ENCODE measurements around the gene TNN. TPM values are rescaled to one million over a fixed set of nuclear protein-coding genes. Genes with fewer than 3 reads are reported as not detected.

Gene TNN
- total and polyA plus RNA-seq, 10 of the 15 experiments (the other 5 are each of a cell fraction or from before 2014, with no cell fraction given): 0.05 to 0.17 (median 0.11) TPM

DNA sequence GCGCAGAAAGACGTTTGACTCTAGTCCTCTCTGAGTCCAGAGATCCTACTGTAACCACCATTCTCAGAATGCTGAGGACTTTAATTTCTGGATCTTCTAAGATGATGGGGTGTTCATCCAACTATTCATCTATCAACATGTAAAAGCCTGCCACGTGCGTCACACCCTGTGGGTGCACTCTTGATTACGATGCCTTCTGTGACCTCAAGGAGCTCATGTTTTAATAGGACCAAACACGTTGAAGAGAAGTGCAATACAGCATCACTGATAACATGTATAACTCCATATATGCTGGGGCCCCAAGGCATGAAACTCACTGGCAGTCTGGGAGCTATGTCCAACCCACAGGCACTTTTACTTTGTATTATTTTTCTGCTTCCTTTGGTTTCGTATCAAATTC is 105.9 kb downstream of the TNN start:
- RAD21 ChIA-PET (ENCODE audit: unreplicated experiment): interaction anchor here (0.8 to 2.1 kb wide), 7 partner anchors 10 to 146 kb away, joined by 3 to 6 read pairs (median 3); no protein-coding TSS in a partner anchor
- DNase-seq (ENCODE audit: low read depth, low spot score) (no peak), ATAC-seq (no peak), FAIRE-seq (no peak)
- no peak overlapping the region for H3K27ac ChIP-seq (ENCODE audit: control insufficient read depth, insufficient read depth)
- H3K36me3 ChIP-seq (ENCODE audit: control insufficient read depth in 2 of 2, insufficient read depth in 2 of 2, low read length in 1 of 2): peaks cover 1 to 16% of the 10 kb centered on the region in 2 experiments
- H3K4me1 ChIP-seq (ENCODE audit: control insufficient read depth, insufficient read depth, low read length): peaks cover 8% of the 10 kb centered on the region; the same call in 1 of the 2 replicates
- POLR2A ChIA-PET: interaction anchor here (0.6 to 1.6 kb wide), 4 partner anchors 10 to 1306 kb away, joined by 3 read pairs; partner anchors contain the start of genes GAS5 and ZBTB37
- no peaks in the 10 kb centered on the region; the same call in 2 of the 3 replicates for H3K9me3 ChIP-seq (replicated peaks; ENCODE audit: control insufficient read depth, insufficient read depth, low read length)
- H2AFZ ChIP-seq (ENCODE audit: control insufficient read depth, low read depth, low read length): no peak overlapping the region
- no peaks in the 10 kb centered on the region for H3K79me2 ChIP-seq (ENCODE audit: control insufficient read depth, insufficient read depth, low read length)
- BruUV-seq (replicated peaks): no TSS peak
- H4K20me1 ChIP-seq (ENCODE audit: control insufficient read depth, insufficient read depth): no peaks in the 10 kb centered on the region
- intact Hi-C loops (cut with micrococcal nuclease; ENCODE audit: unreplicated experiment): no loop called here
- no peak overlapping the region for H3K4me3 ChIP-seq
- TF ChIP-seq, protein P1, sequence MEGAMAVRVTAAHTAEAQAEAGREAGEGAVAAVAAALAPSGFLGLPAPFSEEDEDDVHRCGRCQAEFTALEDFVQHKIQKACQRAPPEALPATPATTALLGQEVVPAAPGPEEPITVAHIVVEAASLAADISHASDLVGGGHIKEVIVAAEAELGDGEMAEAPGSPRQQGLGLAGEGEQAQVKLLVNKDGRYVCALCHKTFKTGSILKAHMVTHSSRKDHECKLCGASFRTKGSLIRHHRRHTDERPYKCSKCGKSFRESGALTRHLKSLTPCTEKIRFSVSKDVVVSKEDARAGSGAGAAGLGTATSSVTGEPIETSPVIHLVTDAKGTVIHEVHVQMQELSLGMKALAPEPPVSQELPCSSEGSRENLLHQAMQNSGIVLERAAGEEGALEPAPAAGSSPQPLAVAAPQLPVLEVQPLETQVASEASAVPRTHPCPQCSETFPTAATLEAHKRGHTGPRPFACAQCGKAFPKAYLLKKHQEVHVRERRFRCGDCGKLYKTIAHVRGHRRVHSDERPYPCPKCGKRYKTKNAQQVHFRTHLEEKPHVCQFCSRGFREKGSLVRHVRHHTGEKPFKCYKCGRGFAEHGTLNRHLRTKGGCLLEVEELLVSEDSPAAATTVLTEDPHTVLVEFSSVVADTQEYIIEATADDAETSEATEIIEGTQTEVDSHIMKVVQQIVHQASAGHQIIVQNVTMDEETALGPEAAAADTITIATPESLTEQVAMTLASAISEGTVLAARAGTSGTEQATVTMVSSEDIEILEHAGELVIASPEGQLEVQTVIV (IDR thresholded peaks at IDR 0.05; ENCODE audit: borderline replicate concordance, partially characterized antibody): no peak
- no peak for TF ChIP-seq MEF2B (IDR thresholded peaks at IDR 0.05; ENCODE audit: partially characterized antibody, poor library complexity, severe bottlenecking)
- no peak for TF ChIP-seq ZZZ3 (IDR thresholded peaks at IDR 0.05; ENCODE audit: control insufficient read depth, insufficient read length, low read depth)
- no peak for TF ChIP-seq STAT3 (IDR thresholded peaks at IDR 0.05; ENCODE audit: low read depth, low read length)
- no peak for TF ChIP-seq NFXL1 (IDR thresholded peaks at IDR 0.05; ENCODE audit: borderline replicate concordance)
- TF ChIP-seq RB1 (IDR thresholded peaks at IDR 0.05; ENCODE audit: borderline replicate concordance): no peak
- no peak for TF ChIP-seq POLR2AphosphoS2 (IDR thresholded peaks at IDR 0.05; ENCODE audit: low read depth, low read length)
- no peak for TF ChIP-seq POLR2A (IDR thresholded peaks at IDR 0.05; ENCODE audit: low read depth, low read length)
- TF ChIP-seq HCFC1 (IDR thresholded peaks at IDR 0.05; ENCODE audit: low read length): no peak
- TF ChIP-seq, protein P2, sequence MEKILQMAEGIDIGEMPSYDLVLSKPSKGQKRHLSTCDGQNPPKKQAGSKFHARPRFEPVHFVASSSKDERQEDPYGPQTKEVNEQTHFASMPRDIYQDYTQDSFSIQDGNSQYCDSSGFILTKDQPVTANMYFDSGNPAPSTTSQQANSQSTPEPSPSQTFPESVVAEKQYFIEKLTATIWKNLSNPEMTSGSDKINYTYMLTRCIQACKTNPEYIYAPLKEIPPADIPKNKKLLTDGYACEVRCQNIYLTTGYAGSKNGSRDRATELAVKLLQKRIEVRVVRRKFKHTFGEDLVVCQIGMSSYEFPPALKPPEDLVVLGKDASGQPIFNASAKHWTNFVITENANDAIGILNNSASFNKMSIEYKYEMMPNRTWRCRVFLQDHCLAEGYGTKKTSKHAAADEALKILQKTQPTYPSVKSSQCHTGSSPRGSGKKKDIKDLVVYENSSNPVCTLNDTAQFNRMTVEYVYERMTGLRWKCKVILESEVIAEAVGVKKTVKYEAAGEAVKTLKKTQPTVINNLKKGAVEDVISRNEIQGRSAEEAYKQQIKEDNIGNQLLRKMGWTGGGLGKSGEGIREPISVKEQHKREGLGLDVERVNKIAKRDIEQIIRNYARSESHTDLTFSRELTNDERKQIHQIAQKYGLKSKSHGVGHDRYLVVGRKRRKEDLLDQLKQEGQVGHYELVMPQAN (conservative IDR thresholded peaks at IDR 0.05): no peak
- TF ChIP-seq RBBP5 (conservative IDR thresholded peaks at IDR 0.05): no peak
- TF ChIP-seq BMI1 (IDR thresholded peaks at IDR 0.05; ENCODE audit: borderline replicate concordance): no peak
- no peak for TF ChIP-seq MTA2 (IDR thresholded peaks at IDR 0.05; ENCODE audit: low read depth)
- CTCF ChIA-PET: interaction anchor here (0.9 to 6.1 kb wide), 8 partner anchors 17 to 144 kb away, joined by 3 to 39 read pairs (median 8); no protein-coding TSS in a partner anchor
- no peaks in the 10 kb centered on the region for H3K27me3 ChIP-seq (replicated peaks in 1 of 2; ENCODE audit: control insufficient read depth in 2 of 2, insufficient read depth in 2 of 2, low read length in 1 of 2)
- 90% methylated on average over 7 of the region's 7 CpGs for WGBS (ENCODE audit: insufficient coverage, insufficient replicate concordance, low lambda C conversion rate, missing lambda C conversion rate)
- H3K4me2 ChIP-seq (ENCODE audit: control insufficient read depth, insufficient read depth): no peak overlapping the region
- SMC1A ChIA-PET (ENCODE audit: uncharacterized antibody, unreplicated experiment): interaction anchor here (0.6 to 2.4 kb wide), 12 partner anchors 8 to 145 kb away, joined by 3 to 18 read pairs (median 6); no protein-coding TSS in a partner anchor
- H3K9ac ChIP-seq (ENCODE audit: control insufficient read depth, insufficient read depth, low read length): no peak overlapping the region
- in situ Hi-C loops (cut with MboI): no loop called here

Data from GM12878 (cell line).